ENCODE measurements around the gene RB1.
"Not testable (repeated sequence)": the region's sequence is repeated elsewhere in the genome, so short reads cannot be mapped to it uniquely, and the experiment has no call there.

RB1 gene

GRCh38 chr13:48355524-48355923 lies 52.0 kb downstream of the RB1 start:
- not testable (repeated sequence) for DNase-seq

DNA sequence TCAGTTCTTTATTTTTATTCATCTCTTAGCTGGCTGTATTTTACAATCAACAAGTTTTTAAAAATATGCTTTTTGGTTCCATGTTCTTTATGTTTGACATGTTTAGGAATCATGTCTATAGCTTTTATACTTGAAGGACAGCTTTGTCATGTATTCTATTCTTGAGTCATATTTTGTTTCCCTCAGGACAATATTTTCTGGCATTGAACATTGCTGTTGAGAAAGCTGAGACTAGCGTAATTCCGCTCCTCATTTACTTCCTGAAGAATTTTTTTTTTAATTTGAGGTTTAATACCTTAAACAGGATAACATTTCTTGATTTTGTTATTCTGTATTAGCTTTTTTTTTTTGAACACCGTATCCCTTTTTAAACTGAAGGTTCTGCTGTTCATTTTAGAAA lies 53.2 kb downstream of the RB1 start:
- DNase-seq: no peak

GRCh38 chr13:48369988-48370387 lies 66.4 kb downstream of the RB1 start:
- DNase-seq: no peak

GRCh38 chr13:48370815-48371214 lies 67.3 kb downstream of the RB1 start:
- no peak for DNase-seq

GRCh38 chr13:48377857-48378256 lies 74.3 kb downstream of the RB1 start:
- DNase-seq: no peak

GRCh38 chr13:48380581-48380980 lies 77.0 kb downstream of the RB1 start:
- no peak for DNase-seq

DNA sequence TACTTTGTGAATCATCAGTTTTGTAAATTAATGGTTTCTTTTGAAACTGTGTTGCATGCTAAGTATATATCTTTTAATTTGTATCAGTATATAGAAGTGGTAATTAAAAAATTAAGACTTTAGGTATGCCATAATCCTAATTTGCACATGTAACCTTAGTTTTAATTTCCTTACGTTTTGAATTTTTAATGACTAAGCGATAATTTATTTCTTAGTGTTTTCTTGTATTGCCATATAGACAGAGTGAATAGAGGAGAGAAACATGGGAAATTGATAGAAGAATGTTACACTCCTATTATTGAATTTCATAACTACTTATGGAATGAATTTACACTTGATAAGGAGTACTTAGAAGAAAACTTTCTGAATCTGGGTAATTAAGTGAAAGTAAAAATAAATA lies 79.8 kb downstream of the RB1 start:
- no peak for DNase-seq

DNA sequence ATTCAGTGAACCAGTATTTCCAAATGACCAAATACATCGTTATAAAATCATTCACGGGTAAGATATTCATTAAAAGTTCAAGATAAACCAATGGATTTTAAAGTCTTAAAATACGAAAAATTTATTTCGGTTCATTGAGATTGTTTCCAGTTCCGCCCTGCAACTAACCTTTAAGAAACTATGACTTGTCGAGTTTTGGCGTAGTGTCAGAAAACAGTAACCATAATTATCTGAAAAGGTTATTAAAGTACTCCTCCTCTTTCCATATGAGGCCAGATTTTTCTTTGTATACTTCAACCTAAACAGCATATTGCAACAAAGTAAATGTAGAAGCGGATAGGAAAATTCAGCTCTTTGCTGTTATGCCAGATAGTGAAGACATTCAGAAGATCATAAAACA lies 83.3 kb downstream of the RB1 start:
- DNase-seq: no peak

- no peak for DNase-seq
Measured at GRCh38 chr13:48391257-48391656, 87.7 kb downstream of the RB1 start.

DNA sequence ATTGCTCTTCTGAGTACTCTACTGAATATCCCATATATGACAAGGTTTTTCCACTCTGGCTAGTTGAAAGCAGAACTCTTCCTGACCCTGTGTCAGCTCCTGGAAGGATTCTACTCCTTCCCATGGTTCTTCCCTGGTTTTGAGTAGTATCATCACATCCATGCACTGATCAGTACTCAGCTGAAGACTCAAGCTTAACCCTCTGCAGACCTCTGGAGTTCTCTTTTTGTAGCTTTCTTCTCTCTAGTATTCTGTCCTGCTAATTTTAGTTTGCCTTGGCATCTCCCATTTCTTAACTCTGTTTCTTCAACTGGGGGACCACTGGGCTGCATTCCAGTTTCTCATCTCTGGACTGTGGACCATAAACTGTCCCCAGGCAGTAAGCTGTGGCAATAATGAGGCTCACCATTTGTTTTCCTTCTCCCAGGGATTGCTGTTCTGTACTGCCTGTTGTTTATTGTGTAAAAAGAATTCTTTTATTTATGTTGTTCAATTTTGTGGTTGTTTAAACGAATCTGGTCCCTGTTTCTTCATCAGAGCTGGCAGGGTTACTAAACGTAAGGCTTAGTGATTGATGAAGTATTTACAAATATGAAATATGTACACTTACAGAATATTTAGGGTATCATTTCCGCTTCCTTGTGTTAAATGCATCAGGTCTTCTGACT lies 89.6 kb downstream of the RB1 start:
- DNase-seq: no peak

DNA sequence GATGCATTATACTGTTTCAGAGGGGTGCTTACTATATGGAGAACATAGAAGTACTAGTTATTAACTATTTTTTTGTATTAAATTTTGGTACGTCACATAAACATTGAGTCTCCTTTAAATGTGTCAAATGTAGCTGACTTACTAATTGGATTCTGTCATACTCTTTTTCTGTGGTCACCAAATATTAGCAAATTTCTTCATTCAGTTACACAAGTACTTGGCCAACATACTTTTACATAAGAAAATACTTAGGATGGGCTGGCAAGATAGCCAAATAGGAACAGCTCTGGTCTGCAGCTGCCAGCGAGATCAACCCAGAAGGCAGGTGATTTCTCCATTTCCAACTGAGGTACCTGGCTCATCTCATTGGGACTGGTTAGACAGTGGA lies 90.1 kb downstream of the RB1 start:
- DNase-seq: no peak

- no peak for DNase-seq
Measured at GRCh38 chr13:48397744-48398143, 94.2 kb downstream of the RB1 start.

- DNase-seq: no peak
Measured at GRCh38 chr13:48398450-48399095, 95.0 kb downstream of the RB1 start.

DNA sequence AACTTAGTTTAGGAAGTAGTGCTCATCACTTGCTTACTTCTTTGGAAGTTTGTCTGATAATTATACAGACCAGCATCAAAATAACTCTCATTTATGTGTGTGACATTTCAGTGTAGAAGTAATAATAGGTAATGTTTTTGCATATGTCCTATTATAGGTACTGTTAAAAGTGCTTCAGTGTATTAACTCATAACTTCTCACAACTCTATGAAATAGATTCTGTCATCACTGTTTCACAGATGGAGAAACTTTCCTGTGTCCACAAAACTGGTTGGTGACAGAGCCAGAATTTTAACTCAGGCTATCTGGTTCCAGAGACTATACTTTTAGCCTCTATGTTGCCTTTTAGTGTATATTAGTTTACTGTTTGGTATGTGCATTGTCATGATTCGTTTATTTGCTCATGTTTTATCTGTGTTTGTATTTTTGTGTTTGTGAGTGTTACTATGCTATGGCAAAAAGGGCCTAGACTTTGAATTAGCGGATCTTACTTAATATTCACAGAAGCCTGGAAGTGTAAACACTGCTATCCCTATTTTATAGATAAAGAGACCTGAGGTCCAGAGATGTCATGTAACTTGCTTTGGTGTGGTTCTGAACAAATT lies 96.6 kb downstream of the RB1 start:
- DNase-seq: no peak

- no peak for DNase-seq
Measured at GRCh38 chr13:48400850-48401291, 97.3 kb downstream of the RB1 start.

GRCh38 chr13:48401480-48401879 lies 97.9 kb downstream of the RB1 start:
- no peak for DNase-seq

DNA sequence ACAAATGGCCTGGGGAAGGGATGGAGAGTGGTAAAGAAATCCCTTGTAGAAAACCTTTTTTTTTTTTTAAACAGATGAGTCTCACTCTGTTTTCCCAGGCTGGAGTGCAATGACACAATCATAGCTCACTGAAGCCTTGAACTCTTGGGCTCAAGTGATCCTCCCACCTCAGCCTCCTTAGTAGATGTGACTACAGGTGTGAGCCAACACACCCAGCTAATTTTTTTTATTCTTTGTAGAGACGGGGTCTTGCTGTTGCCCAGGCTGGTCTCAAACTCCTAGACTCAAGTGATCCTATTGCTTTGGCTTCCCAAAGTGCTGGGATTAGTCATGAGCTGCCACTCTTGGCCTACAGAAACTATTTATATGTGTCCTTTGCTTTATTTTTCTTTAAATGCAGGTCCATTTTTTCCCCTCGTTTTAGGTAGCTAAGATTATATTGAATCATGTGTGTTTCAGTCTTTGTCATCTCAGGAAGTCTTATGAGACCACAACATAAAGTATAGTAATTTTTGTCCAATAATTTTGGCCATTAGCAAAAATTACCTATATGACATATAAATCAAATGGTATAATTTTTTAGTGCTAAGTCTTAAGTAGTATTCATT lies 98.9 kb downstream of the RB1 start:
- DNase-seq: peak; percentile 8

DNA sequence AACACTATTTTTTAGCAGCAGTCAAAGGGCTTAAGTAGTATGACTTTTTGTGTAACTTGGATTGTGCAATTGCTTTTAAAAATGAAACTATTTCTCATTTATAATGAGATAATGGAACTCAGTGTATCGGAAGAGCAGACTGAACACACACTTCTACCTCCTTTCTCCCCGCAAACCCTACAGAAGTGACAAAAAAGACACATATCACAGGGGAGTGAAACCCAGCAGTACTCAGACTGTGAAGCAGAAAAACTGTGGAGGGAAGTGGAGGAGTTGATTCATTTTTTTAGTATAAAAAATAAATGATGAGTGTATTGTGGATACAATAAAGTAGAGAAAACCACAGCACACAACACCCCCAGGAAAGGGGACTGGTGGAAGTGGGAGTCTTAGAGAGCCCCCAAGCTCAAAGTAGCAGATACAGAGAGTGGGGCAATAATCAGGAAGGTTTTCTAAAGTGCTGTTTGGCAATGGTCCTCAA lies 99.6 kb downstream of the RB1 start:
- peak; percentile 49 for DNase-seq

- no peak for DNase-seq
Measured at GRCh38 chr13:48403913-48404312, 100.4 kb downstream of the RB1 start.

- no peak for DNase-seq
Measured at GRCh38 chr13:48404952-48405351, 101.4 kb downstream of the RB1 start.

- DNase-seq: no peak
Measured at GRCh38 chr13:48405875-48406274, 102.3 kb downstream of the RB1 start.

GRCh38 chr13:48410199-48410598 lies 106.6 kb downstream of the RB1 start:
- no peak for DNase-seq

GRCh38 chr13:48411147-48411794 lies 107.7 kb downstream of the RB1 start:
- DNase-seq: no peak

Measured in stimulated activated CD4-positive, alpha-beta T cell treated with anti-CD3 and anti-CD28 coated beads, Interleukin-4, amount 100 ng/mL, for 24 hours (primary cell).